GM23248 (cell line): Measurements from ENCODE around the gene PDE4B.

Experiments
- EZH2 ChIP-seq: fragments of 200-600 bp; sonication (generic); IDR thresholded peaks from 2 replicates; pipeline ENCODE4 v1.6.1; 2018; ENCODE audit warnings: antibody characterized with exemption, mild to moderate bottlenecking; ENCODE audit not compliant: insufficient read depth, poor library complexity, severe bottlenecking
- EZH2phosphoT487 ChIP-seq: fragments of 200-600 bp; sonication (generic); IDR thresholded peaks from 2 replicates; pipeline ENCODE4 v1.6.1; 2018; ENCODE audit warnings: antibody characterized with exemption, moderate library complexity, mild to moderate bottlenecking, low read depth; ENCODE audit not compliant: insufficient read depth

DNA sequence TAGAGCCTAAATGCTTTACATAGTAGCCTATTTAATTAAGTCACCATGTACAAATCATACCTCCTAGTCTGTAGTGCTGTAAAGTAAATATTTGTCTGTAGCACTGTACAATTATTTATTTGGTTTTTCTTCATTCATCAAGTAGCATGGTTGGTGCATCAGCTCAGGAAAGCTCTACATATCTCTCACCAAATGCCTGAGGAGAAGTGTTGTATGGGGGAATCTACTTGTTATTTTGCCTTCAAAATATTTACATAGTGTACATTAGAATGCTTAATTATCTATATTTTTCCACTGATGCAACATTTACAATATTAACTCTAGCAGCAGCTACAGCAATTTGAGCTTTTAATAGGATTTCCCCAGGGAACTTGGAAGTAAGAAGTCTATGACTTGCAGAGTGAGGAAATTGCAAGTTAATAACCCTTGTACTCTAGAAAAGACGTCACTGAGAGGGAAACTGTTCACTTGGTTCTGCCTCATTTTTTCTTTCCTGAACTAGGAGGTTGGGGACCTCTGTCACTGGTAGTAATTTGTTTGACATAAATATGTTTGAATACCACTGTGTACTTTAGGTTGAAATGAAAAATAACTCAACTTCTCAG lies 207.4 kb downstream of the PDE4B start:
- TF ChIP-seq EZH2 (no peak), EZH2phosphoT487 (no peak)
